ENCODE data around the gene BLM. TPM values are rescaled to one million over a fixed set of nuclear protein-coding genes. Genes with fewer than 3 reads are reported as not detected.

The BLM gene
- total and polyA plus RNA-seq, 2 of the 8 experiments (the other 6 are each of a cell fraction or from before 2014, with no cell fraction given) = 15.2 to 46.7 TPM

GRCh38 chr15:90694987-90695386 is 22.2 kb upstream of the BLM start:
- DNase-seq (ENCODE audit: low read depth in 1 of 2, low spot score in 2 of 2) (no peak), FAIRE-seq (no peak)
- Histone ChIP-seq H3K56ac (replicated peaks; ENCODE audit: insufficient read length, low read depth, low read length) (no peak overlapping the region), H3K18ac (ENCODE audit: extremely low read depth, low read length) (no peak overlapping the region), H3K79me1 (ENCODE audit: low read depth, low read length) (no peaks in the 10 kb centered on the region), H3K27ac (ENCODE audit: low read depth, low read length) (no peak overlapping the region), H2BK5ac (ENCODE audit: low read depth, low read length) (no peak overlapping the region), H3K4me2 (ENCODE audit: insufficient read depth in 1 of 2, low read depth in 2 of 2, low read length in 2 of 2) (no peak overlapping the region), H2BK12ac (ENCODE audit: low read depth, low read length) (no peak overlapping the region), H2AFZ (ENCODE audit: low read length) (no peak overlapping the region), H3K4ac (replicated peaks; ENCODE audit: insufficient read length, low read depth, low read length) (no peak overlapping the region), H3K4me1 (replicated peaks in 1 of 4; ENCODE audit: control insufficient read depth in 3 of 4, insufficient read depth in 4 of 4, low read length in 3 of 4) (no peaks in the 10 kb centered on the region), H3K9ac (replicated peaks in 1 of 4; ENCODE audit: extremely low read depth in 1 of 4, low read depth in 3 of 4, low read length in 3 of 4) (no peak overlapping the region), H3K4me3 (ENCODE audit: extremely low read depth in 1 of 4, insufficient read depth in 2 of 4, low read depth in 3 of 4, low read length in 4 of 4) (no peak overlapping the region), H3K23me2 (ENCODE audit: low read depth, low read length) (no peaks in the 10 kb centered on the region), H4K20me1 (replicated peaks in 1 of 2; ENCODE audit: control insufficient read depth in 1 of 2, insufficient read depth in 2 of 2, low read length in 2 of 2) (no peaks in the 10 kb centered on the region), H4K91ac (replicated peaks; ENCODE audit: insufficient read length, low read length) (no peak overlapping the region), H4K5ac (ENCODE audit: insufficient read length, low read depth, low read length) (no peak overlapping the region), H3K14ac (ENCODE audit: insufficient read length) (no peak overlapping the region), H3K36me3 (ENCODE audit: control insufficient read depth in 2 of 4, insufficient read depth in 4 of 4, low read length in 3 of 4) (no peaks in the 10 kb centered on the region), H3K27me3 (replicated peaks in 1 of 4; ENCODE audit: control insufficient read depth in 3 of 4, extremely low read depth in 1 of 4, insufficient read depth in 3 of 4, low read length in 3 of 4) (no peaks in the 10 kb centered on the region), H2BK20ac (ENCODE audit: low read length) (no peak overlapping the region), H3K79me2 (ENCODE audit: control insufficient read depth in 1 of 2, insufficient read depth in 2 of 2, low read length in 2 of 2) (no peaks in the 10 kb centered on the region), H2BK120ac (replicated peaks; ENCODE audit: low read depth, low read length) (no peak overlapping the region), H2BK15ac (ENCODE audit: low read length) (no peak overlapping the region), H3K23ac (ENCODE audit: insufficient read length) (no peak overlapping the region), H3K9me3 (ENCODE audit: insufficient read depth in 2 of 2, low read depth in 1 of 2, low read length in 1 of 2) (no peaks in the 10 kb centered on the region), H2AK5ac (ENCODE audit: low read depth, low read length) (no peak overlapping the region), H4K8ac (ENCODE audit: extremely low read depth, insufficient read depth, low read length) (no peak overlapping the region)
- POLR2A ChIA-PET (ENCODE audit: partially characterized antibody) = no interaction called here
- CTCF ChIA-PET (ENCODE audit: partially characterized antibody) = interaction anchor here (0.9 to 2.2 kb wide), 4 partner anchors 20 to 97 kb away, joined by 3 to 4 read pairs (median 4); no protein-coding TSS in a partner anchor
- TF ChIP-seq BRCA1 (IDR thresholded peaks at IDR 0.05; ENCODE audit: low read depth, low read length) (no peak), MAX (IDR thresholded peaks at IDR 0.05) (no peak), FOSL1 (IDR thresholded peaks at IDR 0.05; ENCODE audit: insufficient read depth, low read depth, low read length) (no peak), BACH1 (IDR thresholded peaks at IDR 0.05; ENCODE audit: low read length) (no peak), PHF8 (conservative IDR thresholded peaks at IDR 0.05; ENCODE audit: low read depth, low read length) (no peak), TAF1 (IDR thresholded peaks at IDR 0.05; ENCODE audit: low read depth, low read length) (no peak), CEBPB (IDR thresholded peaks at IDR 0.05; ENCODE audit: low read depth, low read length) (no peak), CBX8 (IDR thresholded peaks at IDR 0.05; ENCODE audit: borderline replicate concordance, low read depth, low read length) (no peak), EZH2 (IDR thresholded peaks at IDR 0.05; ENCODE audit: low read depth, low read length, severe bottlenecking) (no peak), CREB1 (IDR thresholded peaks at IDR 0.05) (no peak), RXRA (IDR thresholded peaks at IDR 0.05; ENCODE audit: insufficient read depth, low read depth, low read length) (no peak), BCL11A (IDR thresholded peaks at IDR 0.05; ENCODE audit: low read depth in 2 of 2, low read length in 2 of 2) (no peak)
- TF ChIP-seq, protein P1, sequence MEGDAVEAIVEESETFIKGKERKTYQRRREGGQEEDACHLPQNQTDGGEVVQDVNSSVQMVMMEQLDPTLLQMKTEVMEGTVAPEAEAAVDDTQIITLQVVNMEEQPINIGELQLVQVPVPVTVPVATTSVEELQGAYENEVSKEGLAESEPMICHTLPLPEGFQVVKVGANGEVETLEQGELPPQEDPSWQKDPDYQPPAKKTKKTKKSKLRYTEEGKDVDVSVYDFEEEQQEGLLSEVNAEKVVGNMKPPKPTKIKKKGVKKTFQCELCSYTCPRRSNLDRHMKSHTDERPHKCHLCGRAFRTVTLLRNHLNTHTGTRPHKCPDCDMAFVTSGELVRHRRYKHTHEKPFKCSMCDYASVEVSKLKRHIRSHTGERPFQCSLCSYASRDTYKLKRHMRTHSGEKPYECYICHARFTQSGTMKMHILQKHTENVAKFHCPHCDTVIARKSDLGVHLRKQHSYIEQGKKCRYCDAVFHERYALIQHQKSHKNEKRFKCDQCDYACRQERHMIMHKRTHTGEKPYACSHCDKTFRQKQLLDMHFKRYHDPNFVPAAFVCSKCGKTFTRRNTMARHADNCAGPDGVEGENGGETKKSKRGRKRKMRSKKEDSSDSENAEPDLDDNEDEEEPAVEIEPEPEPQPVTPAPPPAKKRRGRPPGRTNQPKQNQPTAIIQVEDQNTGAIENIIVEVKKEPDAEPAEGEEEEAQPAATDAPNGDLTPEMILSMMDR (IDR thresholded peaks at IDR 0.05; ENCODE audit: control extremely low read depth in 1 of 3, insufficient read depth in 1 of 3, low read depth in 1 of 3, low read length in 3 of 3) = no peak

Measured in H1 (cell line).